GM20000 (cell line): Measurements from ENCODE around the gene APLN.

Experiments used
- DNase-seq: peaks from one replicate; pipeline ENCODE4 v3.0.0; 2012; ENCODE audit warnings: low spot score
- TF ChIP-seq, protein P1 (sequence below): IDR thresholded peaks from 2 replicates; pipeline ENCODE4 v1.5.1; 2012; ENCODE audit warnings: mild to moderate bottlenecking, control low read depth; ENCODE audit errors: extremely low read depth, missing control alignments

APLN gene

DNA sequence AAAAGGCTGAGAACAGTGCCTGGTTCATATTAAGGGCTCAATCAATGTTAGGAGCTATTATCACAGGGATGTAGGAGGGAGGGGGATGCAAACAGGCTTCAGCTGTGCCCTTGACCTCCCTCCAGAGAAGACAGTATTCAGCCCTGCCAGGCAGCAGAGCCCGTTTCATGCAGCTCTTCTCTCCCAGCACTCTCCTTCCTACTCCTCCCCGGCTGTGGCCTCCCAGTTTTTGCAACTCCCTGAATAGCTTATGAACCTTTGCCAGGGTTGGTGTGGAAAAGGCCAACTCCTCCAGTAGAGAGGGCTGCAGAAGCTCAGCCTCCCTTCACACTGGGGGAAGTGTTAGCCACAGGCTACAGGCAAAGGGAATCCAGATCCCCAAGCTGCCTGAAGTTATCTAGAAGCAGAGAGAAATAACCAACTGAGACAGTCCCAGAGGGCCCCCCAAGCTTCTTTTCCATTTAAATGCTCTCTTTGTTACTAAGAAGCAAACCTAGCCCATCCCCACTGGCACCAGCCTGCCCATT is 31.7 kb upstream of the APLN start:
- DNase-seq = no peak
- TF ChIP-seq, protein P1, sequence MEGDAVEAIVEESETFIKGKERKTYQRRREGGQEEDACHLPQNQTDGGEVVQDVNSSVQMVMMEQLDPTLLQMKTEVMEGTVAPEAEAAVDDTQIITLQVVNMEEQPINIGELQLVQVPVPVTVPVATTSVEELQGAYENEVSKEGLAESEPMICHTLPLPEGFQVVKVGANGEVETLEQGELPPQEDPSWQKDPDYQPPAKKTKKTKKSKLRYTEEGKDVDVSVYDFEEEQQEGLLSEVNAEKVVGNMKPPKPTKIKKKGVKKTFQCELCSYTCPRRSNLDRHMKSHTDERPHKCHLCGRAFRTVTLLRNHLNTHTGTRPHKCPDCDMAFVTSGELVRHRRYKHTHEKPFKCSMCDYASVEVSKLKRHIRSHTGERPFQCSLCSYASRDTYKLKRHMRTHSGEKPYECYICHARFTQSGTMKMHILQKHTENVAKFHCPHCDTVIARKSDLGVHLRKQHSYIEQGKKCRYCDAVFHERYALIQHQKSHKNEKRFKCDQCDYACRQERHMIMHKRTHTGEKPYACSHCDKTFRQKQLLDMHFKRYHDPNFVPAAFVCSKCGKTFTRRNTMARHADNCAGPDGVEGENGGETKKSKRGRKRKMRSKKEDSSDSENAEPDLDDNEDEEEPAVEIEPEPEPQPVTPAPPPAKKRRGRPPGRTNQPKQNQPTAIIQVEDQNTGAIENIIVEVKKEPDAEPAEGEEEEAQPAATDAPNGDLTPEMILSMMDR = no peak

DNA sequence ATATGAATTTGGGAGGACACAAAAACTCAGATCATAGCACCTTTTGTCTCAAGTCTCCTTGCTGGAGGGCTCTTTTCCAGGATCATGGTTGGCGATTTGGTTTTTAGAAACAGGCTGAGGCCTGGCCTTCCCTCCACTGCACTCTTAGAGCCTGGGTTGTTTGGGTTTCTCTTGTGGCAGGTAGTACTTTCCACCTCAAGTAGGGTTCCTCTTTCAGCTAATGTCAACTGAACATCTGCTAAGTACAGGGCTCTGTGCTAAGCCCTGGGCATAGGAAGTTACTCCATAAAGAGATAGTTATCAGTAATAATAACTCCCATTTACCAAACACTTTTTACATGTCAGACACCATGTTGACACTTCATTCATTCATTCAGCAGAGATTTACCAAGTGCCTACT is 28.2 kb upstream of the APLN start:
- no peak for DNase-seq
- TF ChIP-seq, protein P1 = no peak

DNA sequence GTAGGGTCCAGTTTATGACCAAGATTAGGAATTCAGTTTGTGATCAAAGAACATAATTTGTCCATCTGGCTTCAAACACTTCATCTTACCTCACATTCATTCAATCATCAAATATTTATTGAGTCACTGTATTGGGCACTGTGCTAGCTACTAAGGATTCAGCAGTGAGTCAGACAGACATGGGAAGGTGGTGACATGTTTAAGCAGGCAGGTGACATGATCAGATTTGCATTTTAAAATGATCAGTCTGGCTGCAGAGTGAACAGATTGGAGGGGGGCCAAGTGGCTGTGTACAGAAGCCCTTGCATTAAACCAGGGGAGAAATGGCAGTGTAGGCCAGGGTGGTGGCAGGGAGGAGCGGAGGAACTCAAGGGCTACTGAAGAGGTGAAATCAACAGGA is 25.1 kb upstream of the APLN start:
- TF ChIP-seq, protein P1 = no peak
- DNase-seq = no peak

DNA sequence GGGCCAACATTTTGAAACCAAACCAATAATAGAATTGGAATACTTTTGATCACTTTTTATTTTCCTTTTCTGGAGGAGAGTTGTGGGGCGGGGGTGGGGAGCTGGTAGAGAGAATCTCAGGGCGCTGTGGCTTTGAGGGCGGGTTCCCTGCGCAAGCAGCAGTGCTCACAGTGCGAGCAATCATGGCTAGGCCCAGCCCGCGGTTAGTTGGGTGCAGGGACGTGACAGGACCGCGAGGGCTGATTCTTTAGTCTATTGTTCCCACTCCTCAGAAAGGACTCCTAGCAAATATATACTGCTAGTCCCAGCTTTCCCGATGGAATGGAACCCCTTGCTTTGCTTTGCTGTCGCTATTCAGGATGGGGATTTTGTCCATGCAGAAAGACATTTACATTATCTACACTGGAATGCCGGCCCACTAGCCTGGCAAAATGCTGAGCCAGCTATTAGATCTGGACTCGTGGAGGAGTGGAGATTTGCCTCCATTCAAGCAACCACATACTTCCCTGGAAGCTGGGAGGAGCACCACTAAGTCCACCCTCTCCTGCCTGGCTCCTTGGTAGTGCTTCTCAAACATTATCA is 23.9 kb upstream of the APLN start:
- peak; percentile 13 for DNase-seq
- TF ChIP-seq, protein P1 = no peak

DNA sequence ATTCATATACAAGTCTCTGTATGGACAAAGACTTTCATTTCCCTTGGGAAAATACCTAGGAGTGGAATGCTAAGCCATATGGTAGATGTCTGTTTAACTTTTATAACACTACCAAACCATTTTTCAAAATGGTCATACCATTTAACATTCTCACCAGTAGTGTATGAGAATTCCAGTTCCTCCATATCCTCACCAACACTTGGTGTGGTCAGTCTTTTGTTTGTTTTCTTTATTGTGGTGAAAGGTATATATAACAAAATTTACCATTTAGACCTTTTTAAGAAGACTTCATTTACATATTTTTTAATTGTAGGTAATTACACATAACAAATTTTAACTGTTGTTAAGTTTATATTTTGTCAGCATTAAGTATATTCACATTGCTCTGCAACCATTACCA is 12.7 kb upstream of the APLN start:
- DNase-seq = no peak
- TF ChIP-seq, protein P1 = no peak

DNA sequence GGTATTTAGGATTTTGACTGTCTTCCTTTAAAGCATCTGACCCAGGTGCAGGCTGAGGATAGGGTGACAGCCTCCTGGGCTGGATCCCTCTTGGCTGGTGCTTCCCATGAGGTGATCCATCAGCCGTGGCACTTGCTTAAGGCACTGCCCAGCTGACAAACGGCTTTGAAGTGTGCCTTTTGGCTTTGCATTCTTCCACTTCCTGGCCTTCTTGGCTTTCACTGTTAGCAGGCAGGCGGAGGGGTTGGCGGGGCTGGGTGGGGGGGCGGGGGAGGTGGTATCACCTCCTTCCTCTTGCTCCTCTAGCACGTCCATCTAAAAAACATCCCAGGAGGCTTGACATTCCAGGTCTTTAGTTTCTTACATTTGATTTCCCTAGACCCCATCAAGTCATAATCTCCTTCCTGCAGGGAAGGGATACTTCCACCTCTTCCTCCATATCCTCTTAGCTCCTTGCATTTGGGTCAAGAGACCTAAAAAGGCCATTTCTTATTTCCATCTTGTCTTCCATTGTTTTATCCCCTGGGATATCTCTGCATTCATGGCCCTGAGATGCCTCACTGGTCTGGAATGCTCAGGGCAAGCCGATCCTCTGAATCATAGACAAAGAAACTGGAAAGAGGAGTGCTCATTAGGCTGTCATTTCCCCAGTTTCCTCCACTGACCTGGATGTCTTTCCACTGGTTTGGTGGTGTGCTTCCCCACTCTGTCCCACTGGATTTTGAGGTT is 11.3 kb upstream of the APLN start:
- TF ChIP-seq, protein P1 = no peak
- DNase-seq = no peak

DNA sequence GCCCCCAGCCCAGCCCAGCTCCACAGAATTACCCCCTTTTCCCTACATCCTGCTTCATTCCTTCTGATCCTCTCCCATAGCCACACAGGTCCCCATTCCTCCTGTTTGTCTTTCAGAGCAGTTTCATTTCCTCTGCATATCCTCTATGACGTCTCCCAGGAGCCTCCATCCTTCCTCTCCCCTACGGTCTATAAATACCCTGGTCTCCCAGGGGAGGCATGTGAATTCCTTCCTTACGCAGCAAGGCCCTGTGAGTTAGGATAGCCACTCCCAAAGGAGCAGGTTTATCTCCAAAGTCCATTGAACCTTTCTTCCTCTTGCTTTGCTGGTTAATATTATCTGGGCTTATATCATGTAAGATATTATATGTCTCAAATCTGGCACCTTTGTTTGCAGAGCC is 8.4 kb upstream of the APLN start:
- TF ChIP-seq, protein P1 = no peak
- DNase-seq = no peak
